Endothelial cell of umbilical vein (primary cell): ENCODE measurements around the gene SLFNL1. TPM values are rescaled to one million over a fixed set of nuclear protein-coding genes. Genes with fewer than 3 reads are reported as not detected.

ENCODE experiments used
- BruUV-seq: library from RNA; stranded (reverse); fragments of 400-500 nt; replicated peaks from 2 replicates; lab custom pipeline; 2021; lab: Mats Ljungman, UMichigan
- CTCF ChIA-PET: fragments of 300-600, 350-600 bp; sonication (Branson Sonifier 250); formaldehyde crosslinking; loops from one replicate; lab custom pipeline; 2021; ENCODE audit warnings: antibody characterized with exemption, inconsistent platforms; lab: Charles Lee
- POLR2A ChIA-PET: fragments of 300-600, 350-600 bp; sonication (Branson Sonifier 250); formaldehyde crosslinking; loops from one replicate; lab custom pipeline; 2021; ENCODE audit warnings: antibody characterized with exemption, inconsistent platforms; lab: Charles Lee
- DNase-seq: peaks from one replicate; pipeline ENCODE4 v3.0.0-alpha.2; 2011; ENCODE audit warnings: low read depth, low spot score
- FAIRE-seq: peaks from 2 replicates; lab custom pipeline; 2011; peaks lifted over from hg19 to GRCh38; lab: Jason Lieb, UNC
- H2AFZ ChIP-seq: 2 replicates; pipeline ENCODE4 v1.6.0; 2012; ENCODE audit warnings: low read depth, low read length, control low read depth, inconsistent platforms
- H3K27ac ChIP-seq: 2 replicates; pipeline ENCODE4 v1.5.1; 2011; ENCODE audit warnings: low read depth, mild to moderate bottlenecking, control low read depth, low read length, moderate library complexity; ENCODE audit not compliant: insufficient read depth
- H3K27me3 ChIP-seq, 2 experiments: 2 replicates each; pipeline versions ENCODE4 v1.6.0 to v1.6.1; 2011; ENCODE audit warnings: low read length in 2 of 2, mixed read lengths in 1 of 2; ENCODE audit not compliant: control insufficient read depth in 2 of 2, insufficient read depth in 2 of 2
- H3K36me3 ChIP-seq, 2 experiments: 2 replicates in 1 of 2; 3 replicates in 1 of 2; pipeline ENCODE4 v1.5.1; 2011; ENCODE audit warnings: low read length in 2 of 2, mild to moderate bottlenecking in 1 of 2, moderate library complexity in 1 of 2; ENCODE audit not compliant: control insufficient read depth in 2 of 2, insufficient read depth in 2 of 2; ENCODE audit errors: extremely low read depth in 1 of 2
- H3K4me1 ChIP-seq: 3 replicates; pipeline ENCODE4 v1.5.1; 2011; ENCODE audit warnings: mild to moderate bottlenecking, low read length; ENCODE audit not compliant: control insufficient read depth, insufficient read depth; ENCODE audit errors: extremely low read depth
- H3K4me2 ChIP-seq: 2 replicates; pipeline ENCODE4 v1.6.1; 2011; ENCODE audit warnings: low read length, control low read depth, mixed read lengths; ENCODE audit not compliant: insufficient read depth
- H3K4me3 ChIP-seq, 3 experiments: fragments of 200-600 bp in 1 of 3; sonication (generic), shearing (Covaris generic) in 1 of 3; replicated peaks in 1 of 3; 2 replicates each; pipeline ENCODE4 v1.5.1; 2011 to 2016; ENCODE audit warnings: control low read depth in 3 of 3, low read length in 3 of 3, mild to moderate bottlenecking in 2 of 3, inconsistent platforms in 1 of 3, low read depth in 1 of 3, moderate library complexity in 1 of 3; ENCODE audit not compliant: insufficient read depth in 1 of 3
- H3K79me2 ChIP-seq: 2 replicates; pipeline ENCODE4 v1.6.0; 2012; ENCODE audit warnings: low read length, inconsistent platforms; ENCODE audit not compliant: control insufficient read depth, insufficient read depth
- H3K9ac ChIP-seq: replicated peaks from 2 replicates; pipeline ENCODE3; 2011; ENCODE audit warnings: low read length, control low read depth; ENCODE audit not compliant: insufficient read depth; ENCODE audit errors: extremely low read depth
- H3K9me1 ChIP-seq: replicated peaks from 3 replicates; pipeline ENCODE4 v1.6.0; 2011; ENCODE audit warnings: mild to moderate bottlenecking, low read length; ENCODE audit not compliant: control insufficient read depth, insufficient read depth; ENCODE audit errors: extremely low read depth
- H3K9me3 ChIP-seq: replicated peaks from 2 replicates; pipeline ENCODE4 v1.5.1; 2012; ENCODE audit warnings: low read length, inconsistent platforms; ENCODE audit not compliant: control insufficient read depth, insufficient read depth
- H4K20me1 ChIP-seq: replicated peaks from 2 replicates; pipeline ENCODE3; 2011; ENCODE audit warnings: mild to moderate bottlenecking, low read length; ENCODE audit not compliant: control insufficient read depth, insufficient read depth; ENCODE audit errors: extremely low read depth
- CTCF ChIP-seq, 2 donors: IDR thresholded peaks; 1 replicate in 1 of 2; 2 replicates in 1 of 2; pipeline ENCODE4 v1.5.1; 2011; ENCODE audit warnings: low read length in 2 of 2, mild to moderate bottlenecking in 2 of 2, moderate library complexity in 2 of 2, control low read depth in 1 of 2, inconsistent platforms in 1 of 2, low read depth in 1 of 2; ENCODE audit not compliant: insufficient read depth in 1 of 2; ENCODE audit errors: extremely low read depth in 1 of 2
- EZH2 ChIP-seq: IDR thresholded peaks from 2 replicates; pipeline ENCODE4 v1.6.1; 2012; ENCODE audit warnings: borderline replicate concordance, low read depth, mild to moderate bottlenecking, moderate library complexity, low read length, inconsistent platforms; ENCODE audit not compliant: severe bottlenecking
- FOS ChIP-seq: IDR thresholded peaks from 2 replicates; pipeline ENCODE4 v1.6.1; 2011; ENCODE audit warnings: mild to moderate bottlenecking, low read length, moderate library complexity, borderline replicate concordance; ENCODE audit not compliant: insufficient read depth
- GATA2 ChIP-seq: IDR thresholded peaks from 2 replicates; pipeline ENCODE4 v1.7.0; 2011; ENCODE audit warnings: low read depth, mild to moderate bottlenecking, moderate library complexity, mixed read lengths, low read length; ENCODE audit not compliant: insufficient read length, insufficient read depth
- JUN ChIP-seq: IDR thresholded peaks from 2 replicates; pipeline ENCODE4 v1.6.1; 2011; ENCODE audit warnings: borderline replicate concordance, low read depth; ENCODE audit not compliant: insufficient read length, insufficient read depth
- MAX ChIP-seq: IDR thresholded peaks from 2 replicates; pipeline ENCODE4 v1.6.1; 2011; ENCODE audit not compliant: insufficient read depth, insufficient read length
- MYC ChIP-seq: IDR thresholded peaks from one replicate; pipeline ENCODE4 v1.6.1; 2011; ENCODE audit warnings: mild to moderate bottlenecking, low read depth, low read length
- POLR2A ChIP-seq: IDR thresholded peaks from 2 replicates; pipeline ENCODE4 v1.6.1; 2012; ENCODE audit warnings: low read depth, mild to moderate bottlenecking, control low read depth, low read length
- POLR2AphosphoS5 ChIP-seq: IDR thresholded peaks from 2 replicates; pipeline ENCODE4 v1.6.1; 2012; ENCODE audit warnings: low read depth, mild to moderate bottlenecking, control low read depth, low read length, moderate library complexity; ENCODE audit not compliant: insufficient read depth
- dilution Hi-C: fragments of 300-500 bp; cut with MboI; formaldehyde crosslinking; loops from one replicate; pipeline ENCODE4 v1.15.0; 2019; ENCODE audit warnings: low sequenced_read_pairs; ENCODE audit not compliant: extremely low pct_ligation_motif_present
- intact Hi-C: fragments of 100-400 bp; cut with micrococcal nuclease; formaldehyde crosslinking; loops from one replicate; pipeline ENCODE4 v1.10.0; 2022
- polyA plus RNA-seq, 4 experiments: library from polyadenylated mRNA; depleted of rRNA in 3 of 4; stranded (reverse) in 3 of 4; unstranded in 1 of 4; fragments of >200 nt; gene quantifications; 2 replicates each; pipeline versions ENCODE4 v1.2.1 to v1.2.3, GENCODE V29; 2011 to 2012; ENCODE audit warnings: missing spikeins in 1 of 4
- total RNA-seq: library from RNA; stranded (reverse); gene quantifications from 2 replicates; pipeline ENCODE4 v1.2.3, GENCODE V29; 2021

The SLFNL1 gene
- total and polyA plus RNA-seq, 2 donors (not counting 3 experiments of a cell fraction or from before 2014, with no cell fraction given): 0.14 to 0.29 TPM

- H2AFZ ChIP-seq: no peak overlapping the region
- no peak for FAIRE-seq
Observed at GRCh38 chr1:40966417-40966816, 55.1 kb downstream of the SLFNL1 start.

More at GRCh38 chr1:40966417-40966816, 55.1 kb downstream of the SLFNL1 start:
- Histone ChIP-seq H3K9me1 (no peaks in the 10 kb centered on the region), H3K9ac (no peak overlapping the region), H3K4me3 (no peak overlapping the region), H3K4me2 (no peak overlapping the region), H3K4me1 (peaks cover 11% of the 10 kb centered on the region), H3K27me3 (no peaks in the 10 kb centered on the region), H3K36me3 (no peaks in the 10 kb centered on the region), H4K20me1 (no peaks in the 10 kb centered on the region), H3K79me2 (no peaks in the 10 kb centered on the region), H3K27ac (no peak overlapping the region), H3K9me3 (no peaks in the 10 kb centered on the region)
- intact Hi-C loops (no loop called here), dilution Hi-C loops (no loop called here)
- no TSS peak for BruUV-seq
- TF ChIP-seq MYC: no peak
- TF ChIP-seq GATA2: no peak
- no peak for TF ChIP-seq POLR2A
- no peak for TF ChIP-seq MAX
- no peak for TF ChIP-seq FOS
- TF ChIP-seq JUN: no peak
- no peak for TF ChIP-seq EZH2
- no peak for TF ChIP-seq CTCF (IDR thresholded peaks at IDR 0.05; ENCODE audit: extremely low read depth in 1 of 2, insufficient read depth in 1 of 2, low read depth in 1 of 2, low read length in 2 of 2)
- TF ChIP-seq POLR2AphosphoS5: no peak
- no peak for DNase-seq
- ChIA-PET POLR2A (no interaction called here), CTCF (interaction anchor here (0.6 to 2.0 kb wide), 5 partner anchors 10 to 37 kb away, joined by 3 to 10 read pairs (median 4); no protein-coding TSS in a partner anchor)

Other genes with a start within 250 kb of the SLFNL1 start
- 0.07 and 0.23 TPM in 2 replicates for gene KCNQ4, start 237.9 kb downstream of the SLFNL1 start, total RNA-seq
- gene KCNQ4, start 237.9 kb downstream of the SLFNL1 start, polyA plus RNA-seq: 0.06 TPM in 2 replicates
- gene CITED4, start 159.4 kb downstream of the SLFNL1 start, total RNA-seq: 10.9 and 11.3 TPM in 2 replicates
- 3.8 and 4.7 TPM in 2 replicates for gene CITED4, start 159.4 kb downstream of the SLFNL1 start, polyA plus RNA-seq
- 63.8 and 65.8 TPM in 2 replicates for gene CTPS1, start 42.0 kb downstream of the SLFNL1 start, total RNA-seq
- 19.2 and 24.9 TPM in 2 replicates for gene CTPS1, start 42.0 kb downstream of the SLFNL1 start, polyA plus RNA-seq
- 39.9 and 40.0 TPM in 2 replicates for gene SCMH1, start 220.6 kb upstream of the SLFNL1 start, total RNA-seq
- gene SCMH1, start 220.6 kb upstream of the SLFNL1 start, polyA plus RNA-seq: 40.7 and 59.4 TPM in 2 replicates